Erythroblast (primary cell): Measurements from ENCODE around the gene EPHA4.

ENCODE experiments used
- GATA1 ChIP-seq: IDR thresholded peaks from 2 replicates; pipeline ENCODE4 v1.6.1; 2011; ENCODE audit warnings: low read depth, mild to moderate bottlenecking, control low read depth, low read length, moderate library complexity
- POLR2A ChIP-seq: IDR thresholded peaks from 2 replicates; pipeline ENCODE4 v1.6.1; 2011; ENCODE audit warnings: mild to moderate bottlenecking, low read length

DNA sequence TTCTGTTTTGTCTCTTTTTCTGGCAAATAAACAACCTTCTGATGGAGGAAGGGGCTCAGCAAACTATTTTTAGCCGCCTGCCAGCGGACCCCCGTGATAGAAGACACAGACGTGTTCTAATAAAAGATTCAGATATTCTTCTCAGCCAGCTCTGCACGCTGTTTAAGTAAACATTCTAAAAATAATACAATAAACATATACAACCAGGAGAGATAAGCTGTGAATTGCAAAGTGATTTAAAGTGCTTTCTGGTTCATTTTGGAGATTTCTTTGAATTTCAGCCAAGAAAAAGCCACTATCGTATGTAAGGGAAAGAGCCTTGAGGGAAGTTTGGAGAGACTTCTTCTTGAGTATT, 201.3 kb downstream of the EPHA4 start:
- TF ChIP-seq POLR2A (no peak), GATA1 (no peak)
